GM19240 (cell line): ENCODE results near the gene PTPRN2.
"Not testable (repeated sequence)": the region's sequence is repeated elsewhere in the genome, so short reads cannot be mapped to it uniquely, and the experiment has no call there.

Experiments
- DNase-seq: peaks from one replicate; pipeline ENCODE4 v3.0.0; 2011; ENCODE audit warnings: low spot score; ENCODE audit not compliant: insufficient read length

The PTPRN2 gene

DNA sequence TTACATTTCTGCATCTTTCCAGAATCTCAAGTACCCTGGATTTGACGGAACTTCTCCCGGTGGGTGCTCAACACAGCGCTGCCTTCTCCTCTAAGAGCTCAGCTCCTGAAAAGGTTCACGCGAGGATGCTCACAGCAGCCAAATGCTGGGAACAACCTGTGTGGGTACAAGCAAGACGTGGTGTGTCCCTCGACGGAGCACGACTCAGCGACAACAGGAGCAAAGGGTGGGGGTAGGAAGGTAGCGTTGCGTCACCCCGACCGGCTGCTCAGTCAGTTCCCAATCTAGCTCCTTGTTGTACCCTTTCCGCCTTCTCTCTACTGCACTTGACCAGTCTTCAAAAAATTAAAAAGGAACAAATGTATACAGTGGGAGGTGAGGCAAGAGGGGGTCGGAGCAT, 117.3 kb downstream of the PTPRN2 start:
- no peak for DNase-seq

DNA sequence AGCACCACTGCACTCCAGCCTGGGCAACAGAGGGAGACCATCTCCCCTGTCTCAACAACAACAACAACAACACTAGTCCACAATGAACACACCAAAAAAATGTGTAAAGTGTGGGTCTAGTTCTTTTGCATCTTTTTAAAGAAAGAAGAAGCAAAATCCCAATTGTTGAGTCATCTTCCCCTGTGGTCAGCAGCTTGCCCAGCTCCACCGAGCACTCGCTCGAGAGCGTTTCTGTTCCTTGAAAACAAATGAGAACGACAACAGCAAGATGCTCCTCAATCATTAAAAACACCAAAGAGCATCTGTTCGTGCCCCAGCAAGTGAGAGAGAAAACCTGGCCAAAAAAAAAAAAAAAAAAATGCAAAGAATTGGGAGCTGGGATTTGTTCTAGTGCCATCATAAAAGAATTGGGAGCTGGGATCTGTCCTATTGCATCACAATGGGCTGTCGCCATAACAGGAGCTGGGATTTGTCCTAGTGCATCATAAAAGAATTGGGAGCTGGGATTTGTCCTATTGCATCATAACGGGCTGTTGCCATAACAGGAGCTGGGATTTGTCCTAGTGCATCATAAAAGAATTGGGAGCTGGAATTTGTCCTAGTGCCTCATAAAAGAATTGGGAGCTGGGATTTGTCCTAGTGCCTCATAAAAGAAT, 118.1 kb downstream of the PTPRN2 start:
- no peak for DNase-seq

DNA sequence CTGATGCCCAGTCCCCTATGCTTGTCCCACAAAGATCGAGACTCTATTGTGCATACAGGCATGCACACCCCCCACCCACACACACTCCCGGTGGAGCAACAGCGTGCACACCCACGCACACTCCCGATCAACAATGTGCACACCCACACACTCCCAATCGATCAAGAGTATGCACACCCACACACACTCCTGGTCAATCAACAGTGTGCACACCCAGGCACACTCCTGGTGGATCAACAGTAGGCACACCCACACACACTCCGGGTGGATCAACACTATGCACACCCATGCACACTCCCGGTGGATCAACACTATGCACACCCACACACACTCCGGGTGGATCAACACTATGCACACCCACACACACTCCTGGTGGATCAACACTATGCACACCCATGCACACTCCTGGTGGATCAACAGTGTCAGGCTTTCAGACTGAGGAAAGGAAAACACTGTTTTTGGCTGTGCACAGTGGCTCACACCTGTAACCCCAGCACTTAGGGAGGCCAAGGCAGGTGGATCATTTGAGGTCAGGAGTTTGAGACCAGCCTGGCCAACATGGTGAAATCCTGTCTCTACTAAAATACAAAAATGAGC, 118.8 kb downstream of the PTPRN2 start:
- DNase-seq, result no peak

DNA sequence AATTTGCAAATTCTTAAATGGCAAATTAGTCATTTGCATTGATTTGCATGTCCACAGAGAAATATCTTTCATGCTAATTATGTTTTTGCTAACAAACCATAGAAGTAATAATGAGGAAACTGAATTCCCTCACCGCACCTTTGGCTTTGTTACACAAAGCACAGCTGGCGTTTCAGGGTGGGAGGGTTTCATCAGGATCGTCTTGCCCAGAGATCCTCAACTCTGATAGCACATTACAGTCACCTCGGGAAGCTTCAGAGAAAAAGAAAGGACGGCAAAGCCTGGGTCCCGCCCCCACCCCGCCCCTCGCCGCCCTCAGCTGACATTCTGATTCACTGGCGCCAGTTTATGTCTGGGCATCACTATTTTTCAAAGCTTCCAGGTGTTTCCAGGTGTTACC, 119.4 kb downstream of the PTPRN2 start:
- no peak for DNase-seq

DNA sequence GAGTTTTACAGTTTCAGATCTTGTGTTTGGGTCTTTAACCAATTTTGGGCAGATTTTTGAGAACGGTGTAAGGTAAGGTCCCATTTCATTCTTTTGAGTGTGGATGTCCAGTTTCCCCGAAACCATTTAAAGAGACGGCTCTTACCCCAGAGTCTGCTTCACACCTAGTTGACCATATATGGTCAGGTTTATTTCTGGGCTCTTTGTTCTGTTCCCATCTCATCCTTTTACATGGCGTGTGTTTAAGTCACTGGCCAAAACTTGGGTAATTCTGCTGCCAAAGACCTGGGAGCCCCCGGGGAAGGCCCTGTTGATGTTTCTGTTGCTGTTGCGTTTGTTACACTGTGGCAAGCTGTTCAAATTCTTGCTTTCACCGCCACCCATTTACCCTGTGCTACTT, 120.1 kb downstream of the PTPRN2 start:
- DNase-seq, result no peak

DNA sequence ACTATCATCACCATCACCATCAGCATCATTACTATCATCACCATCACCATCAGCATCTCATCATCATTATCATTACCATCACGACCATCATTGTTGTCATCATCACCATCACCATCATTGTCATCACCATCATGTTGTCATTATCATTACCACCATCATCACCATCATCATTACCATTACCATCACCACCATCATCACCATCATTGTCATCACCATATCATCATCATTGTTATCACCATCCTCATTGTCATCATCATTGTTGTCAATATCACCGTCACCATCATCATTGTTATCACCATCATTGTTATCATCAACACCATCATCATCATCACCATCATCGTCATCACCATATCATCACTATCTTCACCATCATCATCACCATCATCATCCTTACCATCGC, 124.3 kb downstream of the PTPRN2 start:
- no peak for DNase-seq

DNA sequence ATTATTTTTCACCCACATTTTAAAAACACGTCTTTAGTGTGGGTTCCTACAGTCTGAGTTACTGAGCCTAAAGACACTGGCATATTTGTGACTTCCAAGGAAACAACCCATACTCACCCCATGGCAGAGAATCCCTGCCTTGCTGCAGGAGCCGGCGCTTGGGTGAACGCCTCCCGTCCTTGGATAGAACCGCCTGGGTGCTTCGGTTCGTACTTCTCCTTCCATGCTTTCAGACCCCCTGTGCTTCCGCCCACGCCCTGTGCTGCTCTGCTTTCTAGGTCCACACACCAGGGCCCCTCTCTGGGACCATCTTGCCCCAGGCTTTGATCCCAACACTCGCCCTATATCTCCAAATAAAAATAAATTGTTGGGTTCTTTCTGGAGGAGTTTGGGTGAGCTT, 125.8 kb downstream of the PTPRN2 start:
- DNase-seq, result no peak

DNA sequence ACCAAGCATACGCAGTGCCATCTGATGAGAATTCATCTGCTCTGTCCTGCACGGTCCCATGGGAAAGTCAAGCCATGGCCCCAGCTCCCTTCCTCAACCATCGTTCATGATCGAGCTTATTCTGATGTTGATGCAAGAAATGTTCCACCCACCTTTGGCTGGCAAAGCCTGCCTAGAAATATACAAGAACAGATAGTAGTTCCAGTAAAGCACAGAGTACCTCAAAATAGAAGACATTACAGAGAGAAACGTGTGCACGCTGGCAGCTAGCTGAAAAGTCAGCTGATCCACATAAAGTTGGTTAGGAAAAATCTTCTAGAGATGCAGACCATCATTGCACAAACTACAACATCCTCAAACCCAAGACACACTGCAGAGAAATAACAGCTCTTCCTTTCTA, 127.0 kb downstream of the PTPRN2 start:
- no peak for DNase-seq

DNA sequence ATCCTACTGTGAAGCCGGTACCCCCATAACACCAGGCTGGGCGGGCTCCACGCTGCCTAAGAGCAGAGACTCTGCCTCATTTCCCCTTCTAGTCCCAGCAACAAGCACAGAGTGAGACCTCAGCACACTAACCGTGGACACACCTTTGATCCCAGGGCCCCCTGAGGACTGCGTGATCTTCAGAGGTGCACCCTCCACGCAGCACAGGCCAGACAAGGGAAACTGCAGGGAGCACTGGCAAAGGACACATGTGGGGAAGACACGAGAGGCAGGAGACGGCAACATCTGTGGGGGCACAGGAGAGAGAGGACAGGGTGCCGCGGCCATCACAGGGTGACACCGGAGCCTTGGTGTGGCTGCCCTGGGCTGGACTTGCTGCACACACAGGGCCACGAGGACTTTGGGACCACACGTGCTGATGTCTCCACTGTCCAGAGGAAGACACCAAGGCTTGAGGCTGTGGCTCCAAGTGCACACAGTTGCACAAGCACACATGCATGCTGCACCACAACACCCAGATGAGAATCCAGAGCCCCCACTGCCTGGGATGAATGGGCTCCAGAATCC, 128.8 kb downstream of the PTPRN2 start:
- no peak for DNase-seq

DNA sequence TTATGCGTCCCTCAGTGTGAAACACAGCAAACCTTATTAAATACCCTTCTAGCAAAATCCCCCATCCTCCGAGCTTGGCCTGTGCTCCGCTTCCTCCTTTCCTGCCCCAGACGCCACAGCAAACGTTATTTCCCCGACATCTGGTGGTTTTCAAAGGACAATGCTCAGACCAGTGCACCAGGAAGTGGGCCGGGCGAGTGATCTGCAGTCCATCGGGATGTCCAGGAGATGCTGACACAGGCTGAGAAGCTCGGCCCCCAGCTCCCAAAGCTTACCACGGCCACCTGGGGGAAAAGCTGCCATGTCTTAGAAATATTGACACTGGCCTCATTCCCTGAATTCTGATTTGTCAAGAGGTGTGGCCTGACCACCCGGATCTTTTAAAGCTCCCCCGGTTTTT, 129.5 kb downstream of the PTPRN2 start:
- no peak for DNase-seq

DNA sequence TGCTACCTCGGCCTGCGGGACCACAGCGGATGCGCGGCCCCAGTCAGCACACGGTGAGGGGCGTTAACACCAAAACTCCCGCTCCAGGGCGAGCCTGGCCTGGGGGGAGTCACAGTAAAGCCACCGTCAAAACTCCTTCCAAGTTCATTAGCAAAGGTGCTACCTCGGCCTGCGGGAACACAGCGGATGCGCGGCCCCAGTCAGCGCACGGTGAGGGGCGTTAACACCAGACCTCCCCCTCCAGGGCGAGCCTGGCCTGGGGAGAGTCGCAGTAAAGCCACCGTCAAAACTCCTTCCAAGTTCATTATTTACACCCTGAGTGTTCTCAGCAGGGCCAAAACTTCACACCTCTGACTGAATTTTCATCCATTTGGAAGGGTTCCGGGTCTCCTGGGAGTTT, 130.0 kb downstream of the PTPRN2 start:
- not testable (repeated sequence) for DNase-seq

DNA sequence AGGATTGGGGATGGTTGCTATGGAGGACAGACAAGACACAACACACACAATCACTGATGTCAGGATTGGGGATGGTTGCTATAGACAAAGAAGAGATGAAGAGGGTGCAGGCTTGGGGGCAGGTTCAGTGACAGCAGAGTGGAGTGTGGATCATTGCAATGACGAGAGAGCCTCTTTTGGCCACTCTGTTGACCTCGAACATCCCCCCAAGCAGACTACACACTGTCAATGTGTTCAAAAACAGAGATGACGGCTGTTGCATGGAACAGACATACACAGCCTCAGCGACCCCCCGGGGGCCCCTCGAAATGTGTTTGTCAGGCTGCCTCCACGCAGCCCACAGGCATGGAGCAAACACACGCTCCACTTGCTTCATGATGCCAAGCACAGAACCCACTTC, 133.0 kb downstream of the PTPRN2 start:
- no peak for DNase-seq

DNA sequence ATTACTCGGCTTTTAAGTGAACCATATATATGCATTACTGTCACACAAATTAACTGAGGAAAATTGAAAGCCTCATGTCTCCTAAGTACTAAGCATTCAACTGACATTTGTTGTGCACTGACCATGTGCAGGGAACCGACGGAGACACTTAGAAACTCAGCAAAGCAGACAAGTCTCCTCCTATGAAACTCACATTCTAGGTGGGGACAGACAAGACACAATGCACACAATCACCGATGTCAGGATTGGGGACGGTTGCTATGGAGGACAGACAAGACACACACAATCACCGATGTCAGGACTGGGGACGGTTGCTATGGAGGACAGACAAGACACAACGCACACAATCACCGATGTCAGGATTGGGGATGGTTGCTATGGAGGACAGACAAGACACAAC, 134.0 kb downstream of the PTPRN2 start:
- no peak for DNase-seq

DNA sequence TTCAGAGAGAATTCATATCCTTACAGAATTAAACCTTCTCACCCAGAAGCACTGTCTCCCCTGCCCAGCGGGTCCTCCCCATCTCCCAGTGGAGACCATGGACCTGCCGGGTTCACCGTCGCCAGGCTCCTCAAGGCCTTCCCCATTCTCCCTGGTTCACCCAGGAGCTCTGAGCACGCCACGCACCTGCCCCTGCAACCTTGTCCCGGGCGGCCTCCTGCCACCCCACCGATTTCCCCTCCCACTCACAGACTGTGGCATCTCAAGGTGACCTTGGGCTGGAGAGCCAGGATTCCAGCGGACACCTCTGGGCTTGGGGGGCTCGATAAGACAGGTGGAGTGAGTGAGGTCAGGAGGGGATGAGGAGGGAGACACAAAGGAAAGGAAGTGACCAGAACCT, 135.3 kb downstream of the PTPRN2 start:
- no peak for DNase-seq

DNA sequence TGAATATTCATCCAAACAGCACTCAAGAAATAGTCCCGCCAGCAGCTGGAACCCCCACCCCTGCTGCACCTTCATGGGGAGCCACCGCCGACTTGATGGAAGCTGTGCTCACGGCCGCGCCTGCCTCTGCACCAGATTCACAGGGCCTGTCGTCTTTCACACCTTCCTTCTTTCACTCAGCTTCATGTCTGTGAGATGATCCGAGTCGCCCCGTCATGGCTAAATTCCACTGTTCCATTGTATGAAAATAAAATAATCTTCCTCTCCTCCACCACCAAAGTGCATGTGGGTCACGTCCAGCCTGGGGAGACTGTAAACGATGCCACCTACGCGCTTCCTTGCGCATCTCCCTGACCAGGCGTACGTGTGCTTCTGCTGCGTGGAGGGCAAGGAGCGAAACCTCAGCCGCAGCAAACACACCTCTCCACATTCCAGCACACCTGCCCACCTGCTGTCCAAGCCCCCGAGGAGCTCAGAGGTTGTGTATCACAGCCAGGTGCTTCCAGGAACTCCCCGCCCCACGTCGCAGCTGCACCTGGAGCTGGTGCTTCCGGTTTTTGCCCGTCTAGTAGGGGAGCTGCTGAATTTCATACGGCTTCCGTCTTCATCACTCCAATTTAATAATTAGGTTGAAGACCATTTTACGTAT, 137.0 kb downstream of the PTPRN2 start:
- DNase-seq, result no peak

DNA sequence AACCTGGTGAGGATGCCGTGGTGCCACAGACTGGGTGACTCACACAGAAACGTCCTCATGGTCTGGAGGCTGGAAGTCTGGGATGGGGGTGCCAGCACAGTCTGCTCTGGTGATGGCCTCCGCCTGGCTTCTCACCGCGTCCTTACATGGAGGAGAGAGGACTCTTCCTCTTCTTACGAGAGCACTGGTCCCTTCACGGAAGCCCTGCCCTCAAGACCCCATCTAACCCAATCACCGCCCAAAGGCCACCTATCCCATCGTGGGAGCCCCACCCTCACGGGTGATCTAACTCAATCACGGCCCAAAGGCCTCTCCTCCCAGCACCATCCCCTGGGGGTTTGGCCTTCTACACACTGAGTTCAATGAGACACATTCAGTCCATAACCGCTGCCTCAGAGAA, 137.7 kb downstream of the PTPRN2 start:
- DNase-seq, result no peak

DNA sequence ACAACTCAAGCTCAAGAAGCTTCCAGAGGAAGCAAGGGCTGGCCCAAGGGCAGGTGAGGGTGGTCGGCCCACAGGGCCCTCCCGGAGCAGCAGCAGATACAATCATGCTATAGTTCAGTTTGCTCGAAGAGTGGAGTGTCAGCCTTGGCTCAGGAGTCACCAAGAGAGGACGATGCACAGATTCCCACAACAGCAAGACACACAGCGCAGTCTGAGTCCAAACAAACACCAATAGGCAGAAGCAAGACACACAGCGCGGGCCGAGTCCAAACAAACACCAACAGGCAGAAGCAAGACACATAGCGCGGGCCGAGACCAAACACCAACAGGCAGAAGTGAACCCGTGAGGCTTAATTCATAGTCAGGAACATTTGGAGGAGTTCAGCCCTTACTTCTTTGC, 138.4 kb downstream of the PTPRN2 start:
- no peak for DNase-seq

DNA sequence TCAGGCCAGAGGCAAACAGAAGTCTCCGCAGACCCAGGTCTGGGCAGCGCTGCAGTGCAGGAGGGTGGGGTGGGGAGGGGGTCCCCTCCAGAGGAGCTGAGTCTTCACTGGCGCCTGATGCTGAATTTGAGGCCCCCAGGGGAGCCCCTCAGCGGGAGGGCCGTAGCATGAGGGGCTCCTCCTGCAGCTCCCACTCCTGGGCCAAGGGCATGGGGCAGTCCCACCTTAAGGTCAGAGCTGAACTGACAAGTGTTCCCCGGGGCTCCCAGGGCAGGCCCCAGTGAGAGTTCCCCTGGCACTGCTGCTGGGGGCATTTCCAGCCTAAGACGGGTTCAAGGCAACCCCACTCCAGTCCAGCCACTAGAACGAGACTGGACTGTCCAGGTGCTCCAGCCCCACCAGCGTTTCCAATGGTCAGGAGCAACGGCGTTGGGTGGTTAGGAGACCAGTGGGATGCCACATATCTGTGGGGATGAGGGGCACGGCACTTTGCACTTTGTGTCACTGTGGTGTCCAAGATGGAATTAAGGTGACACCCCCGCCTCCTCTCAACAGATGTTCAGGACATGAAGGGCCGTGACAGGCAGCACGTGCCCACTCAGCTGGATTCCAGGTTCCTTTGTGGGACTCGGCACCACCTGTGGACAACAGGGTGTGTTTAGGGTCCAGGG, 139.1 kb downstream of the PTPRN2 start:
- no peak for DNase-seq

DNA sequence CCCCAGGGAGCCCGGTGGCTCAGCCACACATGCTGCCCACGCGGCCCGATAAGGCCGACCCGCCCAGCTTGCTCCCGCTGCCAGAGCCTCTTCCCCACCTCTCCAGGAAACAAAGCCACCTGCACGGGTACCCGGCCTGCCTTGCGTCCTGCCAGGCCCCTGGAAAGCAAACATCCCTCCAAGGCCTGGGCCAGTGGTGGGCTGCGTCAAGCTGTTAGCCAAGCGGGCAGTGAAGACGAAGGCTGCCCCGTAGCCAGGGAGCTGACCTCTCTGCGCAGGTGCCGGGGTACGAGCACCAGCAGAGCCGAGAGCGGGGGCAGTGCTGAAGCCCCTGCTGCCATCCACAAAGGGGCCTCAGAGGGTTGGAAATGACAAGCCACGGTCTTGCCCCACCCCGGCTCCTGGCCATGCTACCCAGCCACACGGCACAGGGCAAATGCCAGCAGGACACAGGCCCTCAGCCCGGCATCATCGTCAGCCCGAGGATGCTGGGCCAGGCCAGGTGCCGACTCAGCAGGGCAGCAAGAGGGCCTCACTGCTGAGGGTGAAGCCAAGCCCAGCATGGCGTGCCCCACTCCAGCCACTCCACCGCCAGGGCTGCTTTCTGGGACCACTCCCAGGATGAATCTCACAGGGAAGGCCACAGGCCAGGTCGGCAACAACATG, 140.0 kb downstream of the PTPRN2 start:
- DNase-seq, result no peak

DNA sequence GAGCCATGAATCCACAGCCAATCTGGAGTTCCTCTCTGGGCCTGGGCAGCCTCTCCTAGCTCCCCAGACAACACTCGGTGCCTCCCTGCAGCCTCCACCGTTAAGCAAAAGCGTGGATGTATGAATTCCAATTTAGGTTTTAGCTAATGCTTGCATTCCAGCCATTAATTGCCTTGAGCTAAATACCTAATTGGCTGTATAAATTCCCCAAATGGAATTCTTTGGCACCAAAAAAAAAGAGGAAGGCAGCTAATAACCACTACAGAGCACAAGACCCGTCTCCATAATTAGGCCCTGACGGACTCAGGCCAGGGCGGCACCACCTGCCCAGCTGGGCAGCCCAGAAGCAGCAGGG, 140.5 kb downstream of the PTPRN2 start:
- DNase-seq, result no peak

DNA sequence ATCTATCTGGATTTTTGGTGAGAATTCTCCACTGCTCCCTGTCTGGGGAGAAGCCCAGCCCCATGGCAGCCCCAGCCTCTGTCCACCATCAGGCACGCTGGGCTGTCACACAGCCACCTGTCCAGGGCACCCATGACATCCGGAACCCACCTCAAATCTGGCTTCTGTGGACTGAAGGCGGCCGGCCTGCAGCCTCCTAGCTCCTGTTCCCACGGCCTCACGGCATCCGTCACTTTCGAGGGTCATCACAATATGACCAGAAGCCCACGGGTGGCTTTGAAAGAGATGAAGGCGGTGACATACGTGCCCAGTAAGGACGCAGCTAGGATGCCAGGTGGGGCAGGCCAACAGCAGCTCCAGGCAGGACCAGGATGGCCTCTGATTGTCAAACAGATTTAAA, 140.9 kb downstream of the PTPRN2 start:
- DNase-seq, result no peak

DNA sequence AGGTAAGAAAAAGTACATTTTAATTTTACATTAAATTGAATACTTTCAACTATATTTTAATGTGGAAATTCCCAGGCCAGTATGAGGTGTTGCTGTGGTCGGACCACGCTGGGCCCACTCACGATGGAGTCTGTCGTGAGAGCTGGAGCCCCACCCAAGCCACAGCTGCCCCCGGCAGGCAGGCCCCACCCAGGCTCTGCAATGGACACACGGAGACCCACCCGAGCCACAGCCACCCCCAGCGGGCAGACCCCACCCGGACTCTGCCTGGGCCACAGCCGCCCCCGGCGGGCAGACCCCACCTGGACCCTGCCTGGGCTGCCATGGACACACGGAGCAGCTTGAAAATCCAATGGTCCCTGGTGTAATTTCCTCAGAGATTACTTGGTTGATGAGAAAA, 141.3 kb downstream of the PTPRN2 start:
- DNase-seq, result no peak
